Measurements from ENCODE around the gene TOM1L2. TPM values are rescaled to one million over a fixed set of nuclear protein-coding genes. Genes with fewer than 3 reads are reported as not detected.

The TOM1L2 gene
- polyA plus RNA-seq, 1 donor from 2014 or later, result 40.9 TPM

DNA sequence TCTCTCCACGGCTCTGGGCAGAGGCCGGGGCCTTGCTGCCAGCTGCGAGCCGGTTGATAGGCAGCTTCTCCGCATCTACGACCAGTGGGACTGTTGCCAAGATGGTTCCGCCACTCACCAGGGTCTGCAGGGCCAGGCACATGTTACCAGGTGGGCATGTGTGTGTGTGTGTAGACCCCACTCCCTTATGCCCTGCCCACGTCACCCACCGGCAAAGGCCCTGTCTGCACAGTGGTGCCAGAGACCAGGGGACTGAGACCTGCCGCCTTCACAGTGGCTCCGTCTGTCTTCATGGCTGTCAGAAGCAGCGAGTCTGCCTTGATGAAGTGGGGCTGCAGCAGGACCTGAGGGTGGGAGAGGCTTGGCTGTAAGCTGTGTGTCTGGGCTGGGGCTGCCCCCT, 153.1 kb downstream of the TOM1L2 start:
- Histone ChIP-seq H4K20me1 (ENCODE audit: insufficient read depth) (no peaks in the 10 kb centered on the region), H3K9ac (ENCODE audit: low read length) (no peak overlapping the region), H3K4me3 (ENCODE audit: low read length) (no peak overlapping the region), H3K9me2 (ENCODE audit: insufficient read depth, low read length) (no peaks in the 10 kb centered on the region), H3K4me2 (ENCODE audit: low read length) (no peak overlapping the region), H3F3A (ENCODE audit: insufficient read depth, low read length, poor library complexity, severe bottlenecking) (no peaks in the 10 kb centered on the region), H3K9me3 (ENCODE audit: low read length) (no peaks in the 10 kb centered on the region), H3K27ac (ENCODE audit: low read length) (no peak overlapping the region), H2AFZ (ENCODE audit: low read depth, low read length) (no peak overlapping the region), H3K36me3 (ENCODE audit: insufficient read depth, low read length) (no peaks in the 10 kb centered on the region), H3K79me2 (replicated peaks; ENCODE audit: insufficient read depth, low read length) (peaks cover 15% of the 10 kb centered on the region), H3K27me3 (ENCODE audit: insufficient read depth, low read depth, low read length) (no peaks in the 10 kb centered on the region)
- TF ChIP-seq, protein P1, sequence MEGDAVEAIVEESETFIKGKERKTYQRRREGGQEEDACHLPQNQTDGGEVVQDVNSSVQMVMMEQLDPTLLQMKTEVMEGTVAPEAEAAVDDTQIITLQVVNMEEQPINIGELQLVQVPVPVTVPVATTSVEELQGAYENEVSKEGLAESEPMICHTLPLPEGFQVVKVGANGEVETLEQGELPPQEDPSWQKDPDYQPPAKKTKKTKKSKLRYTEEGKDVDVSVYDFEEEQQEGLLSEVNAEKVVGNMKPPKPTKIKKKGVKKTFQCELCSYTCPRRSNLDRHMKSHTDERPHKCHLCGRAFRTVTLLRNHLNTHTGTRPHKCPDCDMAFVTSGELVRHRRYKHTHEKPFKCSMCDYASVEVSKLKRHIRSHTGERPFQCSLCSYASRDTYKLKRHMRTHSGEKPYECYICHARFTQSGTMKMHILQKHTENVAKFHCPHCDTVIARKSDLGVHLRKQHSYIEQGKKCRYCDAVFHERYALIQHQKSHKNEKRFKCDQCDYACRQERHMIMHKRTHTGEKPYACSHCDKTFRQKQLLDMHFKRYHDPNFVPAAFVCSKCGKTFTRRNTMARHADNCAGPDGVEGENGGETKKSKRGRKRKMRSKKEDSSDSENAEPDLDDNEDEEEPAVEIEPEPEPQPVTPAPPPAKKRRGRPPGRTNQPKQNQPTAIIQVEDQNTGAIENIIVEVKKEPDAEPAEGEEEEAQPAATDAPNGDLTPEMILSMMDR (IDR thresholded peaks at IDR 0.05; ENCODE audit: poor library complexity, severe bottlenecking), result no peak
- TF ChIP-seq TAF1 (IDR thresholded peaks at IDR 0.05; ENCODE audit: low read depth) (no peak), MXI1 (conservative IDR thresholded peaks at IDR 0.05; ENCODE audit: poor library complexity, severe bottlenecking) (no peak), EZH2 (IDR thresholded peaks at IDR 0.05; ENCODE audit: borderline replicate concordance, insufficient read depth, low read length, poor library complexity, severe bottlenecking) (no peak), REST (IDR thresholded peaks at IDR 0.05; ENCODE audit: borderline replicate concordance) (no peak), RAD21 (conservative IDR thresholded peaks at IDR 0.05) (no peak), SMC3 (conservative IDR thresholded peaks at IDR 0.05; ENCODE audit: poor library complexity) (no peak), POLR2AphosphoS5 (IDR thresholded peaks at IDR 0.05) (no peak), EP300 (conservative IDR thresholded peaks at IDR 0.05; ENCODE audit: poor library complexity, severe bottlenecking) (no peak)

DNA sequence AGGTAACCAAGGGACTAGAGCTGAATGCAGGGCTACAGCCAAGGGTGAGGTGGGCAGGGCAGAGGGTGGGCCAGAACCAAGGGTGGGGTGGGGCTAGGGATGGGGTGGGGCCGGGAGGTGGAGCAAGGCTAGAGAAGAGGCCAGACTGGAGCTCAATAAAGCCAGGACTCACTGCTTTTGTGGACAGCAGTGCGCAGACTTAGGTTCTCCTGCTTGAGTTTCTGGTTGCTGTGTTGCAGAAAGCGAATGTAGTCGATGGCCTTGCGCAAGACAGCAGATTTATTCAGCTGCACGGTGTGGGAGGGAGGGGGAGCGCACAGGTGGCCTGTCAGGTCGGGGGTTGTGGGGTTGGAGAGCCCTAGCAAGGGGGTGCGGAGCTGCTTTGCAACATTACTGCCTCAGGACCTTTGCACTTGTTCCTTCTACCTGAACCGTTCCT, 154.1 kb downstream of the TOM1L2 start:
- Histone ChIP-seq H3F3A (ENCODE audit: insufficient read depth, low read length, poor library complexity, severe bottlenecking) (no peaks in the 10 kb centered on the region), H2AFZ (ENCODE audit: low read depth, low read length) (no peak overlapping the region), H3K9ac (ENCODE audit: low read length) (no peak overlapping the region), H3K27me3 (ENCODE audit: insufficient read depth, low read depth, low read length) (no peaks in the 10 kb centered on the region), H3K36me3 (ENCODE audit: insufficient read depth, low read length) (no peaks in the 10 kb centered on the region), H3K9me3 (ENCODE audit: low read length) (no peaks in the 10 kb centered on the region), H3K4me3 (ENCODE audit: low read length) (no peak overlapping the region), H3K4me2 (ENCODE audit: low read length) (no peak overlapping the region), H3K27ac (ENCODE audit: low read length) (no peak overlapping the region), H3K9me2 (ENCODE audit: insufficient read depth, low read length) (no peaks in the 10 kb centered on the region), H3K79me2 (replicated peaks; ENCODE audit: insufficient read depth, low read length) (peaks cover 14% of the 10 kb centered on the region), H4K20me1 (ENCODE audit: insufficient read depth) (no peaks in the 10 kb centered on the region)
- TF ChIP-seq RAD21 (conservative IDR thresholded peaks at IDR 0.05) (no peak), EZH2 (IDR thresholded peaks at IDR 0.05; ENCODE audit: borderline replicate concordance, insufficient read depth, low read length, poor library complexity, severe bottlenecking) (no peak), MXI1 (conservative IDR thresholded peaks at IDR 0.05; ENCODE audit: poor library complexity, severe bottlenecking) (no peak), REST (IDR thresholded peaks at IDR 0.05; ENCODE audit: borderline replicate concordance) (no peak), TAF1 (IDR thresholded peaks at IDR 0.05; ENCODE audit: low read depth) (no peak), SMC3 (conservative IDR thresholded peaks at IDR 0.05; ENCODE audit: poor library complexity) (no peak)
- TF ChIP-seq, protein P1 (IDR thresholded peaks at IDR 0.05; ENCODE audit: poor library complexity, severe bottlenecking), result no peak

Data from neural cell (in vitro differentiated cells).